ENCODE results near the gene RPL22. TPM values are rescaled to one million over a fixed set of nuclear protein-coding genes. Genes with fewer than 3 reads are reported as not detected.

RPL22 gene
- total RNA-seq, 1 donor from 2014 or later: 193 TPM

GRCh38 chr1:6234502-6235295 lies 35.3 kb upstream of the RPL22 start:
- peak overlapping the region; percentile 70 for H3K4me3 ChIP-seq (ENCODE audit: low read depth, low read length)
- H3K27me3 ChIP-seq (ENCODE audit: control insufficient read depth, insufficient read depth, low read length): peaks cover 8% of the 10 kb centered on the region
- no peak for TF ChIP-seq CTCF (IDR thresholded peaks at IDR 0.05; ENCODE audit: insufficient read depth, low read length, poor library complexity, severe bottlenecking)
- DNase-seq (ENCODE audit: low read depth): no peak
- H3K36me3 ChIP-seq (ENCODE audit: control insufficient read depth, insufficient read depth, low read length): peaks cover 3% of the 10 kb centered on the region

- peaks cover 3% of the 10 kb centered on the region for H3K36me3 ChIP-seq (ENCODE audit: control insufficient read depth, insufficient read depth, low read length)
- TF ChIP-seq CTCF (IDR thresholded peaks at IDR 0.05; ENCODE audit: insufficient read depth, low read length, poor library complexity, severe bottlenecking): no peak
- H3K27me3 ChIP-seq (ENCODE audit: control insufficient read depth, insufficient read depth, low read length): peaks cover 2% of the 10 kb centered on the region
- no peak for DNase-seq (ENCODE audit: low read depth)
- no peak overlapping the region for H3K4me3 ChIP-seq (ENCODE audit: low read depth, low read length)
Observed at GRCh38 chr1:6233376-6233775, 34.0 kb upstream of the RPL22 start.

- Histone ChIP-seq H3K27me3 (ENCODE audit: control insufficient read depth, insufficient read depth, low read length) (no peaks in the 10 kb centered on the region), H3K4me3 (ENCODE audit: low read depth, low read length) (no peak overlapping the region), H3K36me3 (ENCODE audit: control insufficient read depth, insufficient read depth, low read length) (peaks cover 1% of the 10 kb centered on the region)
- TF ChIP-seq CTCF (IDR thresholded peaks at IDR 0.05; ENCODE audit: insufficient read depth, low read length, poor library complexity, severe bottlenecking): no peak
- DNase-seq (ENCODE audit: low read depth): no peak
Observed at GRCh38 chr1:6225651-6226050, 26.3 kb upstream of the RPL22 start.

GRCh38 chr1:6224718-6225117 lies 25.3 kb upstream of the RPL22 start:
- peaks cover 1% of the 10 kb centered on the region for H3K36me3 ChIP-seq (ENCODE audit: control insufficient read depth, insufficient read depth, low read length)
- no peak for TF ChIP-seq CTCF (IDR thresholded peaks at IDR 0.05; ENCODE audit: insufficient read depth, low read length, poor library complexity, severe bottlenecking)
- H3K27me3 ChIP-seq (ENCODE audit: control insufficient read depth, insufficient read depth, low read length): no peaks in the 10 kb centered on the region
- H3K4me3 ChIP-seq (ENCODE audit: low read depth, low read length): no peak overlapping the region
- DNase-seq (ENCODE audit: low read depth): no peak

GRCh38 chr1:6223617-6224016 lies 24.2 kb upstream of the RPL22 start:
- peaks cover 1% of the 10 kb centered on the region for H3K36me3 ChIP-seq (ENCODE audit: control insufficient read depth, insufficient read depth, low read length)
- H3K4me3 ChIP-seq (ENCODE audit: low read depth, low read length): no peak overlapping the region
- no peaks in the 10 kb centered on the region for H3K27me3 ChIP-seq (ENCODE audit: control insufficient read depth, insufficient read depth, low read length)
- TF ChIP-seq CTCF (IDR thresholded peaks at IDR 0.05; ENCODE audit: insufficient read depth, low read length, poor library complexity, severe bottlenecking): no peak
- DNase-seq (ENCODE audit: low read depth): no peak

GRCh38 chr1:6222636-6223035 lies 23.2 kb upstream of the RPL22 start:
- DNase-seq (ENCODE audit: low read depth): no peak
- no peak for TF ChIP-seq CTCF (IDR thresholded peaks at IDR 0.05; ENCODE audit: insufficient read depth, low read length, poor library complexity, severe bottlenecking)
- no peaks in the 10 kb centered on the region for H3K36me3 ChIP-seq (ENCODE audit: control insufficient read depth, insufficient read depth, low read length)

More at GRCh38 chr1:6222636-6223035, 23.2 kb upstream of the RPL22 start:
- Histone ChIP-seq H3K4me3 (ENCODE audit: low read depth, low read length) (no peak overlapping the region), H3K27me3 (ENCODE audit: control insufficient read depth, insufficient read depth, low read length) (no peaks in the 10 kb centered on the region)

All from kidney epithelial cell (primary cell).